ENCODE results near the gene CORO1C. TPM values are rescaled to one million over a fixed set of nuclear protein-coding genes. Genes with fewer than 3 reads are reported as not detected.
A peak's percentile ranks its signal among the peaks of the same experiment; 100 is the strongest.
"Not testable (repeated sequence)": the region's sequence is repeated elsewhere in the genome, so short reads cannot be mapped to it uniquely, and the experiment has no call there.

CORO1C gene
- total and polyA plus RNA-seq, 2 experiments from 2014 or later, result 170 to 403 TPM

- Histone ChIP-seq H3K27me3 (replicated peaks; ENCODE audit: insufficient read depth) (no peaks in the 10 kb centered on the region), H3K27ac (no peak overlapping the region), H4K20me1 (ENCODE audit: insufficient read depth) (no peaks in the 10 kb centered on the region), H3K9ac (no peak overlapping the region), H3F3A (ENCODE audit: insufficient read depth) (peaks cover 59% of the 10 kb centered on the region), H3K36me3 (ENCODE audit: low read depth) (peaks cover 60% of the 10 kb centered on the region), H3K79me2 (ENCODE audit: insufficient read depth) (peaks cover 94% of the 10 kb centered on the region), H3K9me2 (ENCODE audit: insufficient read depth) (no peaks in the 10 kb centered on the region), H3K4me1 (ENCODE audit: insufficient read depth) (peaks cover 18% of the 10 kb centered on the region), H2AFZ (no peak overlapping the region), H3K4me2 (ENCODE audit: unreplicated experiment) (no peak overlapping the region), H3K9me3 (ENCODE audit: low read depth) (no peaks in the 10 kb centered on the region), H3K4me3 (no peak overlapping the region)
- no peak for DNase-seq
- 95 to 97% methylated on average over 10 of the region's 10 CpGs for WGBS, 2 experiments (ENCODE audit: low coverage in 1 of 2, low lambda C conversion rate in 2 of 2, missing lambda C conversion rate in 2 of 2)
- TF ChIP-seq EZH2 (IDR thresholded peaks at IDR 0.05; ENCODE audit: insufficient read depth, poor library complexity, severe bottlenecking) (no peak), EZH2phosphoT487 (IDR thresholded peaks at IDR 0.05; ENCODE audit: insufficient read depth, low read depth) (no peak)
- in situ Hi-C loops (cut with MboI), result no loop called here
These were observed 74.1 kb downstream of the CORO1C start for GRCh38 chr12:108657130-108657745.

- not testable (repeated sequence) for H4K20me1 ChIP-seq (ENCODE audit: insufficient read depth)
- peaks cover 94% of the 10 kb centered on the region for H3K79me2 ChIP-seq (ENCODE audit: insufficient read depth)
These were observed 75.1 kb downstream of the CORO1C start for GRCh38 chr12:108656247-108656646.

GRCh38 chr12:108655812-108656175 is 75.5 kb downstream of the CORO1C start:
- in situ Hi-C loops (cut with MboI), result not testable (repeated sequence)
- peaks cover 94% of the 10 kb centered on the region for H3K79me2 ChIP-seq (ENCODE audit: insufficient read depth)

More at GRCh38 chr12:108656247-108656646, 75.1 kb downstream of the CORO1C start:
- H2AFZ ChIP-seq; H3K9ac ChIP-seq; H3K4me3 ChIP-seq; in situ Hi-C loops (cut with MboI); H3K9me2 ChIP-seq (ENCODE audit: insufficient read depth); H3K4me2 ChIP-seq (ENCODE audit: unreplicated experiment); H3K27me3 ChIP-seq (replicated peaks; ENCODE audit: insufficient read depth); DNase-seq; H3K9me3 ChIP-seq (ENCODE audit: low read depth); H3K27ac ChIP-seq: not testable (repeated sequence)
- Histone ChIP-seq H3F3A (ENCODE audit: insufficient read depth) (peaks cover 57% of the 10 kb centered on the region), H3K36me3 (ENCODE audit: low read depth) (peaks cover 62% of the 10 kb centered on the region), H3K4me1 (ENCODE audit: insufficient read depth) (peaks cover 19% of the 10 kb centered on the region)
- WGBS, 2 experiments (ENCODE audit: low coverage in 1 of 2, low lambda C conversion rate in 2 of 2, missing lambda C conversion rate in 2 of 2), result 95% methylated on average over 7 to 13 of the region's 24 CpGs

GRCh38 chr12:108654622-108655021 is 76.7 kb downstream of the CORO1C start:
- H2AFZ ChIP-seq; H3K27me3 ChIP-seq (replicated peaks; ENCODE audit: insufficient read depth); DNase-seq; in situ Hi-C loops (cut with MboI); H3K9me3 ChIP-seq (ENCODE audit: low read depth); H3K4me2 ChIP-seq (ENCODE audit: unreplicated experiment); H3K9me2 ChIP-seq (ENCODE audit: insufficient read depth); H3K9ac ChIP-seq; H4K20me1 ChIP-seq (ENCODE audit: insufficient read depth); H3K4me3 ChIP-seq: not testable (repeated sequence)
- 85 to 86% methylated on average over 9 of the region's 9 CpGs for WGBS, 2 experiments (ENCODE audit: low coverage in 1 of 2, low lambda C conversion rate in 2 of 2, missing lambda C conversion rate in 2 of 2)
- Histone ChIP-seq H3K4me1 (ENCODE audit: insufficient read depth) (peaks cover 21% of the 10 kb centered on the region), H3F3A (ENCODE audit: insufficient read depth) (peaks cover 60% of the 10 kb centered on the region), H3K36me3 (ENCODE audit: low read depth) (peaks cover 66% of the 10 kb centered on the region), H3K79me2 (ENCODE audit: insufficient read depth) (peaks cover 88% of the 10 kb centered on the region), H3K27ac (peak overlapping the region; percentile 2; the same call in 1 of the 2 replicates)

More at GRCh38 chr12:108655812-108656175, 75.5 kb downstream of the CORO1C start:
- H3K4me2 ChIP-seq (ENCODE audit: unreplicated experiment); H3K27ac ChIP-seq; H2AFZ ChIP-seq; DNase-seq; H3K9me3 ChIP-seq (ENCODE audit: low read depth); H3K9me2 ChIP-seq (ENCODE audit: insufficient read depth); H4K20me1 ChIP-seq (ENCODE audit: insufficient read depth); H3K9ac ChIP-seq; H3K27me3 ChIP-seq (replicated peaks; ENCODE audit: insufficient read depth); H3K4me3 ChIP-seq: not testable (repeated sequence)
- peaks cover 64% of the 10 kb centered on the region for H3K36me3 ChIP-seq (ENCODE audit: low read depth)
- H3K4me1 ChIP-seq (ENCODE audit: insufficient read depth), result peaks cover 16% of the 10 kb centered on the region
- peaks cover 57% of the 10 kb centered on the region for H3F3A ChIP-seq (ENCODE audit: insufficient read depth)
- 92% methylated on average over 20 of the region's 28 CpGs; no CpG with 5 or more reads in 1 of the 2 experiments for WGBS, 2 experiments (ENCODE audit: low coverage in 1 of 2, low lambda C conversion rate in 2 of 2, missing lambda C conversion rate in 2 of 2)

GRCh38 chr12:108653922-108654321 is 77.4 kb downstream of the CORO1C start:
- H4K20me1 ChIP-seq (ENCODE audit: insufficient read depth), result no peaks in the 10 kb centered on the region
- peaks cover 60% of the 10 kb centered on the region for H3F3A ChIP-seq (ENCODE audit: insufficient read depth)
- H3K4me2 ChIP-seq (ENCODE audit: unreplicated experiment), result no peak overlapping the region
- peaks cover 61% of the 10 kb centered on the region for H3K36me3 ChIP-seq (ENCODE audit: low read depth)
- H3K79me2 ChIP-seq (ENCODE audit: insufficient read depth), result peaks cover 81% of the 10 kb centered on the region
- peak overlapping the region; percentile 41; the same call in 1 of the 2 replicates for H3K27ac ChIP-seq
- TF ChIP-seq EZH2 (IDR thresholded peaks at IDR 0.05; ENCODE audit: insufficient read depth, poor library complexity, severe bottlenecking) (no peak), EZH2phosphoT487 (IDR thresholded peaks at IDR 0.05; ENCODE audit: insufficient read depth, low read depth) (no peak)
- no peak overlapping the region for H3K9ac ChIP-seq
- WGBS, 2 experiments (ENCODE audit: low coverage in 1 of 2, low lambda C conversion rate in 2 of 2, missing lambda C conversion rate in 2 of 2), result 88 to 89% methylated on average over 3 of the region's 3 CpGs
- H3K9me3 ChIP-seq (ENCODE audit: low read depth), result no peaks in the 10 kb centered on the region
- no peak overlapping the region for H3K4me3 ChIP-seq
- peaks cover 28% of the 10 kb centered on the region for H3K4me1 ChIP-seq (ENCODE audit: insufficient read depth)
- no peak overlapping the region for H2AFZ ChIP-seq
- DNase-seq, result no peak
- no peaks in the 10 kb centered on the region for H3K9me2 ChIP-seq (ENCODE audit: insufficient read depth)
- in situ Hi-C loops (cut with MboI), result no loop called here
- H3K27me3 ChIP-seq (replicated peaks; ENCODE audit: insufficient read depth), result no peaks in the 10 kb centered on the region
